Endothelial cell of umbilical vein (primary cell): ENCODE results near the gene MAU2. TPM values are rescaled to one million over a fixed set of nuclear protein-coding genes. Genes with fewer than 3 reads are reported as not detected.

ENCODE experiments used
- BruUV-seq: library from RNA; stranded (reverse); fragments of 400-500 nt; replicated peaks from 2 replicates; lab custom pipeline; 2021; lab: Mats Ljungman, UMichigan
- CTCF ChIA-PET: fragments of 300-600, 350-600 bp; sonication (Branson Sonifier 250); formaldehyde crosslinking; loops from one replicate; lab custom pipeline; 2021; ENCODE audit warnings: antibody characterized with exemption, inconsistent platforms; lab: Charles Lee
- POLR2A ChIA-PET: fragments of 300-600, 350-600 bp; sonication (Branson Sonifier 250); formaldehyde crosslinking; loops from one replicate; lab custom pipeline; 2021; ENCODE audit warnings: antibody characterized with exemption, inconsistent platforms; lab: Charles Lee
- DNase-seq: peaks from one replicate; pipeline ENCODE4 v3.0.0-alpha.2; 2011; ENCODE audit warnings: low read depth, low spot score
- FAIRE-seq: peaks from 2 replicates; lab custom pipeline; 2011; peaks lifted over from hg19 to GRCh38; lab: Jason Lieb, UNC
- H2AFZ ChIP-seq: 2 replicates; pipeline ENCODE4 v1.6.0; 2012; ENCODE audit warnings: low read depth, low read length, control low read depth, inconsistent platforms
- H3K27ac ChIP-seq: 2 replicates; pipeline ENCODE4 v1.5.1; 2011; ENCODE audit warnings: low read depth, mild to moderate bottlenecking, control low read depth, low read length, moderate library complexity; ENCODE audit not compliant: insufficient read depth
- H3K27me3 ChIP-seq, 2 experiments: 2 replicates each; pipeline versions ENCODE4 v1.6.0 to v1.6.1; 2011; ENCODE audit warnings: low read length in 2 of 2, mixed read lengths in 1 of 2; ENCODE audit not compliant: control insufficient read depth in 2 of 2, insufficient read depth in 2 of 2
- H3K36me3 ChIP-seq, 2 experiments: 2 replicates in 1 of 2; 3 replicates in 1 of 2; pipeline ENCODE4 v1.5.1; 2011; ENCODE audit warnings: low read length in 2 of 2, mild to moderate bottlenecking in 1 of 2, moderate library complexity in 1 of 2; ENCODE audit not compliant: control insufficient read depth in 2 of 2, insufficient read depth in 2 of 2; ENCODE audit errors: extremely low read depth in 1 of 2
- H3K4me1 ChIP-seq: 3 replicates; pipeline ENCODE4 v1.5.1; 2011; ENCODE audit warnings: mild to moderate bottlenecking, low read length; ENCODE audit not compliant: control insufficient read depth, insufficient read depth; ENCODE audit errors: extremely low read depth
- H3K4me2 ChIP-seq: 2 replicates; pipeline ENCODE4 v1.6.1; 2011; ENCODE audit warnings: low read length, control low read depth, mixed read lengths; ENCODE audit not compliant: insufficient read depth
- H3K4me3 ChIP-seq, 3 experiments: fragments of 200-600 bp in 1 of 3; sonication (generic), shearing (Covaris generic) in 1 of 3; replicated peaks in 1 of 3; 2 replicates each; pipeline ENCODE4 v1.5.1; 2011 to 2016; ENCODE audit warnings: control low read depth in 3 of 3, low read length in 3 of 3, mild to moderate bottlenecking in 2 of 3, inconsistent platforms in 1 of 3, low read depth in 1 of 3, moderate library complexity in 1 of 3; ENCODE audit not compliant: insufficient read depth in 1 of 3
- H3K79me2 ChIP-seq: 2 replicates; pipeline ENCODE4 v1.6.0; 2012; ENCODE audit warnings: low read length, inconsistent platforms; ENCODE audit not compliant: control insufficient read depth, insufficient read depth
- H3K9ac ChIP-seq: replicated peaks from 2 replicates; pipeline ENCODE3; 2011; ENCODE audit warnings: low read length, control low read depth; ENCODE audit not compliant: insufficient read depth; ENCODE audit errors: extremely low read depth
- H3K9me1 ChIP-seq: replicated peaks from 3 replicates; pipeline ENCODE4 v1.6.0; 2011; ENCODE audit warnings: mild to moderate bottlenecking, low read length; ENCODE audit not compliant: control insufficient read depth, insufficient read depth; ENCODE audit errors: extremely low read depth
- H3K9me3 ChIP-seq: replicated peaks from 2 replicates; pipeline ENCODE4 v1.5.1; 2012; ENCODE audit warnings: low read length, inconsistent platforms; ENCODE audit not compliant: control insufficient read depth, insufficient read depth
- H4K20me1 ChIP-seq: replicated peaks from 2 replicates; pipeline ENCODE3; 2011; ENCODE audit warnings: mild to moderate bottlenecking, low read length; ENCODE audit not compliant: control insufficient read depth, insufficient read depth; ENCODE audit errors: extremely low read depth
- EZH2 ChIP-seq: IDR thresholded peaks from 2 replicates; pipeline ENCODE4 v1.6.1; 2012; ENCODE audit warnings: borderline replicate concordance, low read depth, mild to moderate bottlenecking, moderate library complexity, low read length, inconsistent platforms; ENCODE audit not compliant: severe bottlenecking
- GATA2 ChIP-seq: IDR thresholded peaks from 2 replicates; pipeline ENCODE4 v1.7.0; 2011; ENCODE audit warnings: low read depth, mild to moderate bottlenecking, moderate library complexity, mixed read lengths, low read length; ENCODE audit not compliant: insufficient read length, insufficient read depth
- JUN ChIP-seq: IDR thresholded peaks from 2 replicates; pipeline ENCODE4 v1.6.1; 2011; ENCODE audit warnings: borderline replicate concordance, low read depth; ENCODE audit not compliant: insufficient read length, insufficient read depth
- MYC ChIP-seq: IDR thresholded peaks from one replicate; pipeline ENCODE4 v1.6.1; 2011; ENCODE audit warnings: mild to moderate bottlenecking, low read depth, low read length
- POLR2A ChIP-seq: IDR thresholded peaks from 2 replicates; pipeline ENCODE4 v1.6.1; 2012; ENCODE audit warnings: low read depth, mild to moderate bottlenecking, control low read depth, low read length
- dilution Hi-C: fragments of 300-500 bp; cut with MboI; formaldehyde crosslinking; loops from one replicate; pipeline ENCODE4 v1.15.0; 2019; ENCODE audit warnings: low sequenced_read_pairs; ENCODE audit not compliant: extremely low pct_ligation_motif_present
- intact Hi-C: fragments of 100-400 bp; cut with micrococcal nuclease; formaldehyde crosslinking; loops from one replicate; pipeline ENCODE4 v1.10.0; 2022
- polyA plus RNA-seq, 4 experiments: library from polyadenylated mRNA; depleted of rRNA in 3 of 4; stranded (reverse) in 3 of 4; unstranded in 1 of 4; fragments of >200 nt; gene quantifications; 2 replicates each; pipeline versions ENCODE4 v1.2.1 to v1.2.3, GENCODE V29; 2011 to 2012; ENCODE audit warnings: missing spikeins in 1 of 4
- total RNA-seq: library from RNA; stranded (reverse); gene quantifications from 2 replicates; pipeline ENCODE4 v1.2.3, GENCODE V29; 2021
- TF ChIP-seq, protein P1 (sequence below), 2 donors: IDR thresholded peaks; 1 replicate in 1 of 2; 2 replicates in 1 of 2; pipeline ENCODE4 v1.5.1; 2011; ENCODE audit warnings: low read length in 2 of 2, mild to moderate bottlenecking in 2 of 2, moderate library complexity in 2 of 2, control low read depth in 1 of 2, inconsistent platforms in 1 of 2, low read depth in 1 of 2; ENCODE audit not compliant: insufficient read depth in 1 of 2; ENCODE audit errors: extremely low read depth in 1 of 2

MAU2 gene
- total and polyA plus RNA-seq, 2 donors (not counting 3 experiments of a cell fraction or from before 2014, with no cell fraction given) = 36.9 to 70.0 TPM

DNA sequence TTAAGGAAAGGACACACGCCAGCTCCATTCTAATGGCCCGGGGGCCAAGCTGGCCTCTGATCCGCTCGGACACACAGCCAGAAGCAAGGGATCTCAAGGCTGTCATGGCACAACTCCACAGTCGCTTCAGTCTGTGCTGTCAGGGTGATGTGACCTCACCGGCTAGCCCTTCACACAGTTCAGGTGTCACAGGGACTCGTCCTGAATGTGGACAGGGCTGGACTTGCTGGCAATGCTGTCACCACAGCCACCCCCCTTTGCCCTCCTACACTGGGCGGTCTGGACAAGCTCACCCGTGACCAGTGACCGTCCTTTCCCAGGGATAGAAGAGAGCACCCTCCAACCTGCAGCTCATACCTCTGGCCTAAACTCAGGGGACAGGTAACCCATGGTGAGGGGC lies 15.6 kb upstream of the MAU2 start:
- no TSS peak for BruUV-seq
- Histone ChIP-seq H3K36me3 (peaks cover 13 to 67% of the 10 kb centered on the region in 2 experiments), H3K9me3 (no peaks in the 10 kb centered on the region), H3K27ac (no peak overlapping the region), H2AFZ (no peak overlapping the region), H3K4me3 (no peak overlapping the region), H3K9me1 (no peaks in the 10 kb centered on the region), H3K79me2 (no peaks in the 10 kb centered on the region), H3K4me2 (no peak overlapping the region), H4K20me1 (no peaks in the 10 kb centered on the region), H3K4me1 (no peaks in the 10 kb centered on the region), H3K9ac (no peak overlapping the region), H3K27me3 (no peaks in the 10 kb centered on the region)
- dilution Hi-C loops (no loop called here), intact Hi-C loops (no loop called here)
- TF ChIP-seq MYC = no peak
- no peak for TF ChIP-seq POLR2A
- TF ChIP-seq JUN = no peak
- ChIA-PET POLR2A (no interaction called here), CTCF (interaction anchor here (1.0 kb wide), 1 partner anchor 186 kb away, joined by 3 read pairs; no protein-coding TSS in a partner anchor)
- no peak for DNase-seq
- FAIRE-seq = no peak

DNA sequence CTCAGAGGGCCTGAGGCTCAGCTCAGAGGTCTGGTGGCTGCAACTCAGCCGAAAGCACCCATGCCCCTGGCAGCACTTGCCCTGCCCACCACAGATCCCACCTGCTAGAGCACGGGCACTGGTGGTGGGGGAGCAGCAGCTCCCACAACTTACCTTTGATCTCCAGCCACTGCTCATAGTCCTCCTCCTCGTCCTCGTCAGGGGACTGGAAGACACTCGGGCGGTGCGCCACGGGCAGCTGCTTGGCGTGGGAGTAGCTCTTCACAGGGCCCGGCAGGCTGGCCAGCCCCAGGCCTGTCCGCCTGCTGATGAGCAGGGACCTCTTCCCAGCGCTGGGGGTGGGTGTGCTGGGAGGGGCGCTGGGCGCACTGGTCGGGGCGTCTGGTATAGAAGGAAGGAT lies 14.9 kb upstream of the MAU2 start:
- no peak for DNase-seq
- BruUV-seq = no TSS peak
- no peak overlapping the region for H3K9ac ChIP-seq
- ChIA-PET POLR2A (no interaction called here), CTCF (interaction anchor here (1.2 kb wide), 1 partner anchor 10 kb away, joined by 3 read pairs; no protein-coding TSS in a partner anchor)
- no peak overlapping the region for H3K4me3 ChIP-seq
- no peak overlapping the region for H3K27ac ChIP-seq
- no peak overlapping the region for H2AFZ ChIP-seq
- H3K36me3 ChIP-seq = peaks cover 15 to 69% of the 10 kb centered on the region in 2 experiments
- intact Hi-C loops (no loop called here), dilution Hi-C loops (no loop called here)
- FAIRE-seq = no peak
- TF ChIP-seq GATA2 (no peak), EZH2 (no peak), MYC (no peak)
- TF ChIP-seq, protein P1, sequence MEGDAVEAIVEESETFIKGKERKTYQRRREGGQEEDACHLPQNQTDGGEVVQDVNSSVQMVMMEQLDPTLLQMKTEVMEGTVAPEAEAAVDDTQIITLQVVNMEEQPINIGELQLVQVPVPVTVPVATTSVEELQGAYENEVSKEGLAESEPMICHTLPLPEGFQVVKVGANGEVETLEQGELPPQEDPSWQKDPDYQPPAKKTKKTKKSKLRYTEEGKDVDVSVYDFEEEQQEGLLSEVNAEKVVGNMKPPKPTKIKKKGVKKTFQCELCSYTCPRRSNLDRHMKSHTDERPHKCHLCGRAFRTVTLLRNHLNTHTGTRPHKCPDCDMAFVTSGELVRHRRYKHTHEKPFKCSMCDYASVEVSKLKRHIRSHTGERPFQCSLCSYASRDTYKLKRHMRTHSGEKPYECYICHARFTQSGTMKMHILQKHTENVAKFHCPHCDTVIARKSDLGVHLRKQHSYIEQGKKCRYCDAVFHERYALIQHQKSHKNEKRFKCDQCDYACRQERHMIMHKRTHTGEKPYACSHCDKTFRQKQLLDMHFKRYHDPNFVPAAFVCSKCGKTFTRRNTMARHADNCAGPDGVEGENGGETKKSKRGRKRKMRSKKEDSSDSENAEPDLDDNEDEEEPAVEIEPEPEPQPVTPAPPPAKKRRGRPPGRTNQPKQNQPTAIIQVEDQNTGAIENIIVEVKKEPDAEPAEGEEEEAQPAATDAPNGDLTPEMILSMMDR (IDR thresholded peaks at IDR 0.05; ENCODE audit: extremely low read depth in 1 of 2, insufficient read depth in 1 of 2, low read depth in 1 of 2, low read length in 2 of 2) = no peak
- no peaks in the 10 kb centered on the region for H3K79me2 ChIP-seq
- H3K4me1 ChIP-seq = no peaks in the 10 kb centered on the region
- no peaks in the 10 kb centered on the region for H3K9me3 ChIP-seq
- no peaks in the 10 kb centered on the region for H4K20me1 ChIP-seq
- H3K27me3 ChIP-seq = no peaks in the 10 kb centered on the region
- no peak overlapping the region for H3K4me2 ChIP-seq
- H3K9me1 ChIP-seq = no peaks in the 10 kb centered on the region
